ENCODE measurements around the gene DNAAF3.

The DNAAF3 gene

DNA sequence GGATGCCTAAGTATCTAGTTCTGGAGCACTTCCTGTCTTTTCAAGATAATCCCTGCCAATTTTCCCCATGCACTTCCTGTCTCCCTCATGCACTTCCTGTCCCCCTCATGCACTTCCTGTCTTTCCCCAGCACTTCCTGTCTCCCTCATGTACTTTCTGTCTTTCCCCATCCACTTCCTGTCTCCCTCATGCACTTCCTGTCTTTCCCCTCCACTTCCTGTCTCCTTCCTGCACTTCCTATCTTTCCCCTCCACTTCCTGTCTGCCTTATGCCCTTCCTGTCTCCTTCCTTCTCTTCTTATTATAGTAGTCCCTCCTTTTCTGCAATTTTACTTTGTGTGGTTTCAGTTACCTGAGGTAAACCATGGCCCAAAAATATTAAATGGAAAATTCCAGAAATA is 14.4 kb downstream of the DNAAF3 start (continued):
- TF ChIP-seq, protein P1, sequence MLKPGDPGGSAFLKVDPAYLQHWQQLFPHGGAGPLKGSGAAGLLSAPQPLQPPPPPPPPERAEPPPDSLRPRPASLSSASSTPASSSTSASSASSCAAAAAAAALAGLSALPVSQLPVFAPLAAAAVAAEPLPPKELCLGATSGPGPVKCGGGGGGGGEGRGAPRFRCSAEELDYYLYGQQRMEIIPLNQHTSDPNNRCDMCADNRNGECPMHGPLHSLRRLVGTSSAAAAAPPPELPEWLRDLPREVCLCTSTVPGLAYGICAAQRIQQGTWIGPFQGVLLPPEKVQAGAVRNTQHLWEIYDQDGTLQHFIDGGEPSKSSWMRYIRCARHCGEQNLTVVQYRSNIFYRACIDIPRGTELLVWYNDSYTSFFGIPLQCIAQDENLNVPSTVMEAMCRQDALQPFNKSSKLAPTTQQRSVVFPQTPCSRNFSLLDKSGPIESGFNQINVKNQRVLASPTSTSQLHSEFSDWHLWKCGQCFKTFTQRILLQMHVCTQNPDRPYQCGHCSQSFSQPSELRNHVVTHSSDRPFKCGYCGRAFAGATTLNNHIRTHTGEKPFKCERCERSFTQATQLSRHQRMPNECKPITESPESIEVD (tag by site-specific recombination; IDR thresholded peaks at IDR 0.05), result no peak
- TF ChIP-seq ZNF157 (tag by site-specific recombination; IDR thresholded peaks at IDR 0.05) (no peak), ZNF561 (tag by site-specific recombination; IDR thresholded peaks at IDR 0.05; ENCODE audit: borderline replicate concordance) (no peak), KLF8 (tag by site-specific recombination; IDR thresholded peaks at IDR 0.05) (no peak), ZNF660 (tag by site-specific recombination; IDR thresholded peaks at IDR 0.05) (no peak), PRDM1 (tag by site-specific recombination; IDR thresholded peaks at IDR 0.05) (0 out of 2 replicates have a peak, but pooled peaks have one; percentile 25), ZNF416 (tag by site-specific recombination; IDR thresholded peaks at IDR 0.05) (no peak), MZF1 (tag by site-specific recombination; IDR thresholded peaks at IDR 0.05; ENCODE audit: borderline replicate concordance) (no peak), SETDB1 (IDR thresholded peaks at IDR 0.05; ENCODE audit: insufficient read length, low read length) (peak; percentile 59), ZNF112 (tag by site-specific recombination; IDR thresholded peaks at IDR 0.05) (no peak), ZNF701 (tag by site-specific recombination; IDR thresholded peaks at IDR 0.05) (no peak), ZNF354C (tag by site-specific recombination; IDR thresholded peaks at IDR 0.05; ENCODE audit: borderline replicate concordance, low read depth) (no peak), SP7 (tag by site-specific recombination; IDR thresholded peaks at IDR 0.05) (0 out of 2 replicates have a peak, but pooled peaks have one; percentile 19)
- TF ChIP-seq, protein P2, sequence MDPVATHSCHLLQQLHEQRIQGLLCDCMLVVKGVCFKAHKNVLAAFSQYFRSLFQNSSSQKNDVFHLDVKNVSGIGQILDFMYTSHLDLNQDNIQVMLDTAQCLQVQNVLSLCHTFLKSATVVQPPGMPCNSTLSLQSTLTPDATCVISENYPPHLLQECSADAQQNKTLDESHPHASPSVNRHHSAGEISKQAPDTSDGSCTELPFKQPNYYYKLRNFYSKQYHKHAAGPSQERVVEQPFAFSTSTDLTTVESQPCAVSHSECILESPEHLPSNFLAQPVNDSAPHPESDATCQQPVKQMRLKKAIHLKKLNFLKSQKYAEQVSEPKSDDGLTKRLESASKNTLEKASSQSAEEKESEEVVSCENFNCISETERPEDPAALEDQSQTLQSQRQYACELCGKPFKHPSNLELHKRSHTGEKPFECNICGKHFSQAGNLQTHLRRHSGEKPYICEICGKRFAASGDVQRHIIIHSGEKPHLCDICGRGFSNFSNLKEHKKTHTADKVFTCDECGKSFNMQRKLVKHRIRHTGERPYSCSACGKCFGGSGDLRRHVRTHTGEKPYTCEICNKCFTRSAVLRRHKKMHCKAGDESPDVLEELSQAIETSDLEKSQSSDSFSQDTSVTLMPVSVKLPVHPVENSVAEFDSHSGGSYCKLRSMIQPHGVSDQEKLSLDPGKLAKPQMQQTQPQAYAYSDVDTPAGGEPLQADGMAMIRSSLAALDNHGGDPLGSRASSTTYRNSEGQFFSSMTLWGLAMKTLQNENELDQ (tag by site-specific recombination; IDR thresholded peaks at IDR 0.05; ENCODE audit: low read depth), result no peak
- TF ChIP-seq, protein P3, sequence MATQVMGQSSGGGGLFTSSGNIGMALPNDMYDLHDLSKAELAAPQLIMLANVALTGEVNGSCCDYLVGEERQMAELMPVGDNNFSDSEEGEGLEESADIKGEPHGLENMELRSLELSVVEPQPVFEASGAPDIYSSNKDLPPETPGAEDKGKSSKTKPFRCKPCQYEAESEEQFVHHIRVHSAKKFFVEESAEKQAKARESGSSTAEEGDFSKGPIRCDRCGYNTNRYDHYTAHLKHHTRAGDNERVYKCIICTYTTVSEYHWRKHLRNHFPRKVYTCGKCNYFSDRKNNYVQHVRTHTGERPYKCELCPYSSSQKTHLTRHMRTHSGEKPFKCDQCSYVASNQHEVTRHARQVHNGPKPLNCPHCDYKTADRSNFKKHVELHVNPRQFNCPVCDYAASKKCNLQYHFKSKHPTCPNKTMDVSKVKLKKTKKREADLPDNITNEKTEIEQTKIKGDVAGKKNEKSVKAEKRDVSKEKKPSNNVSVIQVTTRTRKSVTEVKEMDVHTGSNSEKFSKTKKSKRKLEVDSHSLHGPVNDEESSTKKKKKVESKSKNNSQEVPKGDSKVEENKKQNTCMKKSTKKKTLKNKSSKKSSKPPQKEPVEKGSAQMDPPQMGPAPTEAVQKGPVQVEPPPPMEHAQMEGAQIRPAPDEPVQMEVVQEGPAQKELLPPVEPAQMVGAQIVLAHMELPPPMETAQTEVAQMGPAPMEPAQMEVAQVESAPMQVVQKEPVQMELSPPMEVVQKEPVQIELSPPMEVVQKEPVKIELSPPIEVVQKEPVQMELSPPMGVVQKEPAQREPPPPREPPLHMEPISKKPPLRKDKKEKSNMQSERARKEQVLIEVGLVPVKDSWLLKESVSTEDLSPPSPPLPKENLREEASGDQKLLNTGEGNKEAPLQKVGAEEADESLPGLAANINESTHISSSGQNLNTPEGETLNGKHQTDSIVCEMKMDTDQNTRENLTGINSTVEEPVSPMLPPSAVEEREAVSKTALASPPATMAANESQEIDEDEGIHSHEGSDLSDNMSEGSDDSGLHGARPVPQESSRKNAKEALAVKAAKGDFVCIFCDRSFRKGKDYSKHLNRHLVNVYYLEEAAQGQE (tag by site-specific recombination; IDR thresholded peaks at IDR 0.05), result peak; percentile 34; the same call in 1 of the 2 replicates
- TF ChIP-seq, protein P4, sequence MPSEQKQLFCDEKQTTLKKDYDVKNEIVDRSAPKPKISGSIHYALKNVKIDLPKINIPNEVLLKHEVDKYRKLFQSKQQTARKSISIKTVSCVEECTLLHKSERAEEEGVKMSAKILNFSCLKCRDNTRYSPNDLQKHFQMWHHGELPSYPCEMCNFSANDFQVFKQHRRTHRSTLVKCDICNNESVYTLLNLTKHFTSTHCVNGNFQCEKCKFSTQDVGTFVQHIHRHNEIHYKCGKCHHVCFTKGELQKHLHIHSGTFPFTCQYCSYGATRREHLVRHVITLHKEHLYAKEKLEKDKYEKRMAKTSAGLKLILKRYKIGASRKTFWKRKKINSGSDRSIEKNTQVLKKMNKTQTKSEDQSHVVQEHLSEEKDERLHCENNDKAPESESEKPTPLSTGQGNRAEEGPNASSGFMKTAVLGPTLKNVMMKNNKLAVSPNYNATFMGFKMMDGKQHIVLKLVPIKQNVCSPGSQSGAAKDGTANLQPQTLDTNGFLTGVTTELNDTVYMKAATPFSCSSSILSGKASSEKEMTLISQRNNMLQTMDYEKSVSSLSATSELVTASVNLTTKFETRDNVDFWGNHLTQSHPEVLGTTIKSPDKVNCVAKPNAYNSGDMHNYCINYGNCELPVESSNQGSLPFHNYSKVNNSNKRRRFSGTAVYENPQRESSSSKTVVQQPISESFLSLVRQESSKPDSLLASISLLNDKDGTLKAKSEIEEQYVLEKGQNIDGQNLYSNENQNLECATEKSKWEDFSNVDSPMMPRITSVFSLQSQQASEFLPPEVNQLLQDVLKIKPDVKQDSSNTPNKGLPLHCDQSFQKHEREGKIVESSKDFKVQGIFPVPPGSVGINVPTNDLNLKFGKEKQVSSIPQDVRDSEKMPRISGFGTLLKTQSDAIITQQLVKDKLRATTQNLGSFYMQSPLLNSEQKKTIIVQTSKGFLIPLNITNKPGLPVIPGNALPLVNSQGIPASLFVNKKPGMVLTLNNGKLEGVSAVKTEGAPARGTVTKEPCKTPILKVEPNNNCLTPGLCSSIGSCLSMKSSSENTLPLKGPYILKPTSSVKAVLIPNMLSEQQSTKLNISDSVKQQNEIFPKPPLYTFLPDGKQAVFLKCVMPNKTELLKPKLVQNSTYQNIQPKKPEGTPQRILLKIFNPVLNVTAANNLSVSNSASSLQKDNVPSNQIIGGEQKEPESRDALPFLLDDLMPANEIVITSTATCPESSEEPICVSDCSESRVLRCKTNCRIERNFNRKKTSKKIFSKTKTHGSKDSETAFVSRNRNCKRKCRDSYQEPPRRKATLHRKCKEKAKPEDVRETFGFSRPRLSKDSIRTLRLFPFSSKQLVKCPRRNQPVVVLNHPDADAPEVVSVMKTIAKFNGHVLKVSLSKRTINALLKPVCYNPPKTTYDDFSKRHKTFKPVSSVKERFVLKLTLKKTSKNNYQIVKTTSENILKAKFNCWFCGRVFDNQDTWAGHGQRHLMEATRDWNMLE (tag by site-specific recombination; conservative IDR thresholded peaks at IDR 0.05; ENCODE audit: low read depth), result peak; percentile 100
- TF ChIP-seq, protein P5, sequence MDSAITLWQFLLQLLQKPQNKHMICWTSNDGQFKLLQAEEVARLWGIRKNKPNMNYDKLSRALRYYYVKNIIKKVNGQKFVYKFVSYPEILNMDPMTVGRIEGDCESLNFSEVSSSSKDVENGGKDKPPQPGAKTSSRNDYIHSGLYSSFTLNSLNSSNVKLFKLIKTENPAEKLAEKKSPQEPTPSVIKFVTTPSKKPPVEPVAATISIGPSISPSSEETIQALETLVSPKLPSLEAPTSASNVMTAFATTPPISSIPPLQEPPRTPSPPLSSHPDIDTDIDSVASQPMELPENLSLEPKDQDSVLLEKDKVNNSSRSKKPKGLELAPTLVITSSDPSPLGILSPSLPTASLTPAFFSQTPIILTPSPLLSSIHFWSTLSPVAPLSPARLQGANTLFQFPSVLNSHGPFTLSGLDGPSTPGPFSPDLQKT (IDR thresholded peaks at IDR 0.05; ENCODE audit: borderline replicate concordance, low read depth, low read length), result no peak
- TF ChIP-seq, protein P6, sequence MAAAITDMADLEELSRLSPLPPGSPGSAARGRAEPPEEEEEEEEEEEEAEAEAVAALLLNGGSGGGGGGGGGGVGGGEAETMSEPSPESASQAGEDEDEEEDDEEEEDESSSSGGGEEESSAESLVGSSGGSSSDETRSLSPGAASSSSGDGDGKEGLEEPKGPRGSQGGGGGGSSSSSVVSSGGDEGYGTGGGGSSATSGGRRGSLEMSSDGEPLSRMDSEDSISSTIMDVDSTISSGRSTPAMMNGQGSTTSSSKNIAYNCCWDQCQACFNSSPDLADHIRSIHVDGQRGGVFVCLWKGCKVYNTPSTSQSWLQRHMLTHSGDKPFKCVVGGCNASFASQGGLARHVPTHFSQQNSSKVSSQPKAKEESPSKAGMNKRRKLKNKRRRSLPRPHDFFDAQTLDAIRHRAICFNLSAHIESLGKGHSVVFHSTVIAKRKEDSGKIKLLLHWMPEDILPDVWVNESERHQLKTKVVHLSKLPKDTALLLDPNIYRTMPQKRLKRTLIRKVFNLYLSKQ (tag by site-specific recombination; IDR thresholded peaks at IDR 0.05; ENCODE audit: borderline replicate concordance), result no peak
- TF ChIP-seq, protein P7, sequence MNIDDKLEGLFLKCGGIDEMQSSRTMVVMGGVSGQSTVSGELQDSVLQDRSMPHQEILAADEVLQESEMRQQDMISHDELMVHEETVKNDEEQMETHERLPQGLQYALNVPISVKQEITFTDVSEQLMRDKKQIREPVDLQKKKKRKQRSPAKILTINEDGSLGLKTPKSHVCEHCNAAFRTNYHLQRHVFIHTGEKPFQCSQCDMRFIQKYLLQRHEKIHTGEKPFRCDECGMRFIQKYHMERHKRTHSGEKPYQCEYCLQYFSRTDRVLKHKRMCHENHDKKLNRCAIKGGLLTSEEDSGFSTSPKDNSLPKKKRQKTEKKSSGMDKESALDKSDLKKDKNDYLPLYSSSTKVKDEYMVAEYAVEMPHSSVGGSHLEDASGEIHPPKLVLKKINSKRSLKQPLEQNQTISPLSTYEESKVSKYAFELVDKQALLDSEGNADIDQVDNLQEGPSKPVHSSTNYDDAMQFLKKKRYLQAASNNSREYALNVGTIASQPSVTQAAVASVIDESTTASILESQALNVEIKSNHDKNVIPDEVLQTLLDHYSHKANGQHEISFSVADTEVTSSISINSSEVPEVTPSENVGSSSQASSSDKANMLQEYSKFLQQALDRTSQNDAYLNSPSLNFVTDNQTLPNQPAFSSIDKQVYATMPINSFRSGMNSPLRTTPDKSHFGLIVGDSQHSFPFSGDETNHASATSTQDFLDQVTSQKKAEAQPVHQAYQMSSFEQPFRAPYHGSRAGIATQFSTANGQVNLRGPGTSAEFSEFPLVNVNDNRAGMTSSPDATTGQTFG (tag by site-specific recombination; IDR thresholded peaks at IDR 0.05; ENCODE audit: borderline replicate concordance), result no peak

Measured in HEK293 (cell line).